OCI-LY3 (cell line): ENCODE results near the gene TRIM24.
"Not testable (repeated sequence)": the region's sequence is repeated elsewhere in the genome, so short reads cannot be mapped to it uniquely, and the experiment has no call there.

Experiments
- CTCF ChIP-seq: fragments of 200-600, 300-600 bp; sonication (generic); IDR thresholded peaks from 2 replicates; pipeline ENCODE4 v1.5.1; 2014; ENCODE audit warnings: antibody characterized with exemption, low read length, low read depth
- EZH2phosphoT487 ChIP-seq: fragments of 200-600 bp; shearing (Covaris generic); IDR thresholded peaks from 2 replicates; pipeline ENCODE4 v1.6.1; 2018; ENCODE audit warnings: antibody characterized with exemption, mixed run types, low read depth

- not testable (repeated sequence) for TF ChIP-seq CTCF, EZH2phosphoT487
These were observed 3.2 kb downstream of the TRIM24 start for GRCh38 chr7:138463291-138463618.
